C4-2B (cell line): ENCODE data around the gene STXBP2.

Experiments used
- CTCF ChIP-seq: fragments of 450-650 bp; conservative IDR thresholded peaks from 2 replicates; pipeline ENCODE4 v1.5.1; 2017; ENCODE audit warnings: mild to moderate bottlenecking
- ZFX ChIP-seq: fragments of 450-650 bp; IDR thresholded peaks from 2 replicates; pipeline ENCODE4 v1.6.1; 2017

- TF ChIP-seq CTCF (no peak), ZFX (no peak)
Observed at GRCh38 chr19:7636317-7636690, 606 bp upstream of the STXBP2 start.
